H7 (cell line): Measurements from ENCODE around the gene NPY4R2. TPM values are rescaled to one million over a fixed set of nuclear protein-coding genes. Genes with fewer than 3 reads are reported as not detected.
"Not testable (repeated sequence)": the region's sequence is repeated elsewhere in the genome, so short reads cannot be mapped to it uniquely, and the experiment has no call there.

ENCODE experiments used
- DNase-seq: peaks from one replicate; pipeline ENCODE4 v3.0.0; 2012
- H3K27me3 ChIP-seq: 2 replicates; pipeline ENCODE4 v1.6.0; 2011; ENCODE audit warnings: mild to moderate bottlenecking, low read length; ENCODE audit not compliant: control insufficient read depth, insufficient read depth
- H3K36me3 ChIP-seq: replicated peaks from 2 replicates; pipeline ENCODE4 v1.5.1; 2011; ENCODE audit warnings: low read length; ENCODE audit not compliant: control insufficient read depth, insufficient read depth
- H3K4me3 ChIP-seq: 2 replicates; pipeline ENCODE4 v1.5.1; 2011; ENCODE audit warnings: low read depth, mild to moderate bottlenecking, control low read depth, low read length, moderate library complexity; ENCODE audit not compliant: insufficient read depth
- total RNA-seq: library from RNA; depleted of rRNA; stranded (reverse); fragments of >200 nt; shearing (Covaris generic); gene quantifications from 2 replicates; pipeline ENCODE4 v1.2.3, GENCODE V29; 2014; rRNA removed

The NPY4R2 gene
- total RNA-seq, 1 experiment from 2014 or later: 0.17 TPM

GRCh38 chr10:47957158-47957557, 38.7 kb downstream of the NPY4R2 start:
- H3K4me3 ChIP-seq, H3K36me3 ChIP-seq, H3K27me3 ChIP-seq: not testable (repeated sequence)
- peak; percentile 1 for DNase-seq

- not testable (repeated sequence) for DNase-seq, H3K27me3 ChIP-seq, H3K36me3 ChIP-seq, H3K4me3 ChIP-seq
These were observed 41.2 kb downstream of the NPY4R2 start for GRCh38 chr10:47959677-47960076.

- not testable (repeated sequence) for DNase-seq, H3K36me3 ChIP-seq, H3K4me3 ChIP-seq, H3K27me3 ChIP-seq
These were observed 42.2 kb downstream of the NPY4R2 start for GRCh38 chr10:47960699-47961098.

GRCh38 chr10:47962785-47963184, 44.3 kb downstream of the NPY4R2 start:
- H3K27me3 ChIP-seq, H3K36me3 ChIP-seq, H3K4me3 ChIP-seq, DNase-seq: not testable (repeated sequence)

- H3K4me3 ChIP-seq, DNase-seq, H3K36me3 ChIP-seq, H3K27me3 ChIP-seq: not testable (repeated sequence)
These were observed 46.0 kb downstream of the NPY4R2 start for GRCh38 chr10:47964280-47965063.

- not testable (repeated sequence) for H3K27me3 ChIP-seq, H3K36me3 ChIP-seq, DNase-seq, H3K4me3 ChIP-seq
These were observed 50.5 kb downstream of the NPY4R2 start for GRCh38 chr10:47968988-47969387.

- DNase-seq, H3K4me3 ChIP-seq, H3K36me3 ChIP-seq, H3K27me3 ChIP-seq: not testable (repeated sequence)
These were observed 51.6 kb downstream of the NPY4R2 start for GRCh38 chr10:47970047-47970446.

- DNase-seq, H3K36me3 ChIP-seq, H3K27me3 ChIP-seq, H3K4me3 ChIP-seq: not testable (repeated sequence)
These were observed 53.1 kb downstream of the NPY4R2 start for GRCh38 chr10:47971598-47971997.

- H3K36me3 ChIP-seq, H3K4me3 ChIP-seq, H3K27me3 ChIP-seq, DNase-seq: not testable (repeated sequence)
These were observed 53.6 kb downstream of the NPY4R2 start for GRCh38 chr10:47972077-47972476.

Other genes starting within 250 kb of the NPY4R2 start
- 0.78 TPM in 1 of 2 replicates, not detected in the other for gene SYT15B, start 155.1 kb upstream of the NPY4R2 start, total RNA-seq
- not detected in 2 replicates for gene FAM25C, start 81.1 kb downstream of the NPY4R2 start, total RNA-seq